Measurements from ENCODE around the gene USP7. TPM values are rescaled to one million over a fixed set of nuclear protein-coding genes. Genes with fewer than 3 reads are reported as not detected.

Gene USP7
- polyA plus RNA-seq, 1 donor (not counting 4 experiments of a cell fraction or from before 2014, with no cell fraction given) = 63.4 TPM

GRCh38 chr16:8916541-8917225 is 47.0 kb downstream of the USP7 start:
- H3K9me1 ChIP-seq (ENCODE audit: control insufficient read depth, extremely low read depth, insufficient read depth, low read length) = no peaks in the 10 kb centered on the region
- H4K20me1 ChIP-seq (ENCODE audit: control insufficient read depth, extremely low read depth, insufficient read depth, low read length) = peaks cover 4% of the 10 kb centered on the region
- no peak overlapping the region for H3K27ac ChIP-seq (ENCODE audit: control insufficient read depth, insufficient read depth, low read length)
- no peak overlapping the region for H3K4me2 ChIP-seq (ENCODE audit: control insufficient read depth, extremely low read depth, insufficient read depth, low read depth, low read length)
- H3K4me1 ChIP-seq (ENCODE audit: control insufficient read depth, extremely low read depth, insufficient read depth, low read length) = no peaks in the 10 kb centered on the region
- peaks cover 25 to 43% of the 10 kb centered on the region in 2 experiments for H3K36me3 ChIP-seq (ENCODE audit: control insufficient read depth in 2 of 2, extremely low read depth in 1 of 2, insufficient read depth in 2 of 2, low read length in 2 of 2)
- H2AFZ ChIP-seq (ENCODE audit: control insufficient read depth, low read length) = no peak overlapping the region
- DNase-seq (ENCODE audit: low read depth, low spot score) (no peak), FAIRE-seq (no peak)
- dilution Hi-C loops (cut with MboI; ENCODE audit: extremely low pct_ligation_motif_present, low sequenced_read_pairs) = no loop called here
- no peak for TF ChIP-seq EZH2 (IDR thresholded peaks at IDR 0.05; ENCODE audit: low read length)
- no peak for TF ChIP-seq CTCF (optimal IDR thresholded peaks at IDR 0.05 in 1 of 3, IDR thresholded peaks at IDR 0.05 in 1 of 3, conservative IDR thresholded peaks at IDR 0.05 in 1 of 3; ENCODE audit: extremely low read depth in 1 of 3, insufficient read depth in 2 of 3, low read length in 3 of 3)
- no peak overlapping the region for H3K9ac ChIP-seq (ENCODE audit: control insufficient read depth, extremely low read depth, insufficient read depth, low read length)
- H3K79me2 ChIP-seq (ENCODE audit: control insufficient read depth, insufficient read depth, low read length) = peaks cover 25% of the 10 kb centered on the region
- no peaks in the 10 kb centered on the region for H3K9me3 ChIP-seq (ENCODE audit: control insufficient read depth, low read depth, low read length)
- no peaks in the 10 kb centered on the region for H3K27me3 ChIP-seq (ENCODE audit: control insufficient read depth, extremely low read depth, insufficient read depth, low read length)
- no peak overlapping the region for H3K4me3 ChIP-seq (ENCODE audit: control insufficient read depth in 2 of 3, extremely low read depth in 1 of 3, insufficient read depth in 2 of 3, low read depth in 1 of 3, low read length in 3 of 3)

GRCh38 chr16:8915722-8916301 is 47.9 kb downstream of the USP7 start:
- no peaks in the 10 kb centered on the region for H3K9me3 ChIP-seq (ENCODE audit: control insufficient read depth, low read depth, low read length)
- H3K4me2 ChIP-seq (ENCODE audit: control insufficient read depth, extremely low read depth, insufficient read depth, low read depth, low read length) = no peak overlapping the region
- H3K9ac ChIP-seq (ENCODE audit: control insufficient read depth, extremely low read depth, insufficient read depth, low read length) = no peak overlapping the region
- FAIRE-seq = no peak
- H3K79me2 ChIP-seq (ENCODE audit: control insufficient read depth, insufficient read depth, low read length) = peaks cover 32% of the 10 kb centered on the region
- H3K9me1 ChIP-seq (ENCODE audit: control insufficient read depth, extremely low read depth, insufficient read depth, low read length) = no peaks in the 10 kb centered on the region
- dilution Hi-C loops (cut with MboI; ENCODE audit: extremely low pct_ligation_motif_present, low sequenced_read_pairs) = no loop called here
- no peaks in the 10 kb centered on the region for H3K27me3 ChIP-seq (ENCODE audit: control insufficient read depth, extremely low read depth, insufficient read depth, low read length)
- DNase-seq (ENCODE audit: low read depth, low spot score) = no peak
- H3K4me1 ChIP-seq (ENCODE audit: control insufficient read depth, extremely low read depth, insufficient read depth, low read length) = no peaks in the 10 kb centered on the region
- H3K36me3 ChIP-seq (ENCODE audit: control insufficient read depth in 2 of 2, extremely low read depth in 1 of 2, insufficient read depth in 2 of 2, low read length in 2 of 2) = peaks cover 25 to 51% of the 10 kb centered on the region in 2 experiments
- no peak overlapping the region for H2AFZ ChIP-seq (ENCODE audit: control insufficient read depth, low read length)
- no peak for TF ChIP-seq CTCF (optimal IDR thresholded peaks at IDR 0.05 in 1 of 3, IDR thresholded peaks at IDR 0.05 in 1 of 3, conservative IDR thresholded peaks at IDR 0.05 in 1 of 3; ENCODE audit: extremely low read depth in 1 of 3, insufficient read depth in 2 of 3, low read length in 3 of 3)
- no peak for TF ChIP-seq EZH2 (IDR thresholded peaks at IDR 0.05; ENCODE audit: low read length)
- no peak overlapping the region for H3K27ac ChIP-seq (ENCODE audit: control insufficient read depth, insufficient read depth, low read length)
- no peak overlapping the region for H3K4me3 ChIP-seq (ENCODE audit: control insufficient read depth in 2 of 3, extremely low read depth in 1 of 3, insufficient read depth in 2 of 3, low read depth in 1 of 3, low read length in 3 of 3)
- H4K20me1 ChIP-seq (ENCODE audit: control insufficient read depth, extremely low read depth, insufficient read depth, low read length) = peaks cover 4% of the 10 kb centered on the region
